Mucosa of stomach (tissue), 1 donor: ENCODE data around the gene TMEM107.
A peak's percentile ranks its signal among the peaks of the same experiment; 100 is the strongest.

Experiments used
- H3K27me3 ChIP-seq: one replicate; pipeline ENCODE4 v1.7.0; 2013; ENCODE audit warnings: mild to moderate bottlenecking, low read length; ENCODE audit not compliant: control insufficient read depth, insufficient read depth
- H3K36me3 ChIP-seq: one replicate; pipeline ENCODE4 v1.7.0; 2013; ENCODE audit warnings: low read length; ENCODE audit not compliant: control insufficient read depth, insufficient read depth
- H3K4me1 ChIP-seq: one replicate; pipeline ENCODE4 v1.7.0; 2013; ENCODE audit warnings: mild to moderate bottlenecking, low read length; ENCODE audit not compliant: control insufficient read depth, insufficient read depth
- H3K4me3 ChIP-seq: one replicate; pipeline ENCODE4 v1.7.0; 2013; ENCODE audit warnings: low read length
- H3K9ac ChIP-seq: one replicate; pipeline ENCODE4 v1.7.0; 2013; ENCODE audit warnings: mild to moderate bottlenecking, low read length, moderate library complexity
- H3K9me3 ChIP-seq: one replicate; pipeline ENCODE4 v1.7.0; 2013; ENCODE audit warnings: mild to moderate bottlenecking, low read length, moderate library complexity; ENCODE audit not compliant: control insufficient read depth
- donor health status: Pancreatic carcinoma.

The TMEM107 gene

GRCh38 chr17:8164815-8165131 is 11.4 kb downstream of the TMEM107 start:
- H3K36me3 ChIP-seq: peaks cover 8% of the 10 kb centered on the region
- no peaks in the 10 kb centered on the region for H3K27me3 ChIP-seq
- H3K4me1 ChIP-seq: peaks cover 32% of the 10 kb centered on the region
- H3K4me3 ChIP-seq: no peak overlapping the region
- H3K9ac ChIP-seq: peak overlapping the region; percentile 47
- H3K9me3 ChIP-seq: no peaks in the 10 kb centered on the region

- Histone ChIP-seq H3K9me3 (no peaks in the 10 kb centered on the region), H3K36me3 (peaks cover 8% of the 10 kb centered on the region), H3K27me3 (no peaks in the 10 kb centered on the region), H3K4me3 (no peak overlapping the region), H3K4me1 (peaks cover 32% of the 10 kb centered on the region), H3K9ac (peak overlapping the region; percentile 47)
Observed at GRCh38 chr17:8163978-8164814, 12.0 kb downstream of the TMEM107 start.

- peak overlapping the region; percentile 17 for H3K4me3 ChIP-seq
- H3K36me3 ChIP-seq: peaks cover 8% of the 10 kb centered on the region
- no peaks in the 10 kb centered on the region for H3K9me3 ChIP-seq
- H3K9ac ChIP-seq: peak overlapping the region; percentile 98
- no peaks in the 10 kb centered on the region for H3K27me3 ChIP-seq
- H3K4me1 ChIP-seq: peaks cover 37% of the 10 kb centered on the region
Observed at GRCh38 chr17:8162997-8163977, 12.9 kb downstream of the TMEM107 start.

GRCh38 chr17:8162233-8162996 is 13.8 kb downstream of the TMEM107 start, which contains the start of gene VAMP2:
Gene VAMP2 (minus strand): TSS chr17:8162948. CDS start chr17:8162879, 69 bp downstream.
- Histone ChIP-seq H3K4me3 (peak within 1 kb of the TSS; percentile 85), H3K9me3 (no peaks in the 10 kb centered on the region), H3K36me3 (peaks cover 8% of the 10 kb centered on the region), H3K27me3 (no peaks in the 10 kb centered on the region), H3K4me1 (peaks cover 39% of the 10 kb centered on the region), H3K9ac (peak within 1 kb of the TSS; percentile 98)

- Histone ChIP-seq H3K36me3 (peaks cover 8% of the 10 kb centered on the region), H3K4me1 (peaks cover 46% of the 10 kb centered on the region), H3K27me3 (no peaks in the 10 kb centered on the region), H3K9ac (peak overlapping the region; percentile 98), H3K9me3 (no peaks in the 10 kb centered on the region), H3K4me3 (peak overlapping the region; percentile 85)
Observed at GRCh38 chr17:8161289-8162232, 14.6 kb downstream of the TMEM107 start.

GRCh38 chr17:8160741-8161221 is 15.4 kb downstream of the TMEM107 start:
- peaks cover 46% of the 10 kb centered on the region for H3K4me1 ChIP-seq
- no peak overlapping the region for H3K4me3 ChIP-seq
- H3K36me3 ChIP-seq: peaks cover 8% of the 10 kb centered on the region
- no peaks in the 10 kb centered on the region for H3K9me3 ChIP-seq
- peak overlapping the region; percentile 50 for H3K9ac ChIP-seq
- H3K27me3 ChIP-seq: no peaks in the 10 kb centered on the region

- Histone ChIP-seq H3K4me1 (peaks cover 51% of the 10 kb centered on the region), H3K9me3 (no peaks in the 10 kb centered on the region), H3K4me3 (no peak overlapping the region), H3K9ac (no peak overlapping the region), H3K27me3 (no peaks in the 10 kb centered on the region), H3K36me3 (peaks cover 8% of the 10 kb centered on the region)
Observed at GRCh38 chr17:8160224-8160577, 16.0 kb downstream of the TMEM107 start.

GRCh38 chr17:8159459-8160223 is 16.5 kb downstream of the TMEM107 start:
- no peak overlapping the region for H3K9ac ChIP-seq
- H3K4me1 ChIP-seq: peaks cover 55% of the 10 kb centered on the region

GRCh38 chr17:8159032-8159400 is 17.2 kb downstream of the TMEM107 start:
- Histone ChIP-seq H3K4me1 (peaks cover 55% of the 10 kb centered on the region), H3K9ac (no peak overlapping the region), H3K4me3 (no peak overlapping the region), H3K9me3 (no peaks in the 10 kb centered on the region), H3K36me3 (peaks cover 8% of the 10 kb centered on the region), H3K27me3 (no peaks in the 10 kb centered on the region)

More at GRCh38 chr17:8159459-8160223, 16.5 kb downstream of the TMEM107 start:
- H3K9me3 ChIP-seq: no peaks in the 10 kb centered on the region
- no peak overlapping the region for H3K4me3 ChIP-seq
- no peaks in the 10 kb centered on the region for H3K27me3 ChIP-seq
- H3K36me3 ChIP-seq: peaks cover 8% of the 10 kb centered on the region

- Histone ChIP-seq H3K9me3 (no peaks in the 10 kb centered on the region), H3K9ac (peak overlapping the region; percentile 66), H3K4me1 (peaks cover 55% of the 10 kb centered on the region), H3K4me3 (no peak overlapping the region), H3K36me3 (peaks cover 8% of the 10 kb centered on the region), H3K27me3 (no peaks in the 10 kb centered on the region)
Observed at GRCh38 chr17:8158267-8159031, 17.7 kb downstream of the TMEM107 start.
